NCI-H2081 treated with DMSO at 0.1 percent for 48 hours (cell line): ENCODE results near the gene ZNF185.
"Not testable (repeated sequence)": the region's sequence is repeated elsewhere in the genome, so short reads cannot be mapped to it uniquely, and the experiment has no call there.

ENCODE experiments used
- DNase-seq: peaks from one replicate; lab custom pipeline; 2025; lab: John Stamatoyannopoulos, UW

ZNF185 gene

GRCh38 chrX:152895724-152896420 lies 2.0 kb upstream of the ZNF185 start:
- no peak for DNase-seq

- no peak for DNase-seq
Observed at GRCh38 chrX:152896450-152896849, 1.4 kb upstream of the ZNF185 start.

GRCh38 chrX:152898442-152898841 lies 575 bp downstream of the ZNF185 start:
- DNase-seq, result no peak

- DNase-seq, result no peak
Observed at GRCh38 chrX:152899111-152899873, 1.4 kb downstream of the ZNF185 start.

- no peak for DNase-seq
Observed at GRCh38 chrX:152899874-152900719, 2.2 kb downstream of the ZNF185 start.

GRCh38 chrX:152900937-152901445 lies 3.1 kb downstream of the ZNF185 start:
- DNase-seq, result no peak

- no peak for DNase-seq
Observed at GRCh38 chrX:152901816-152902501, 4.1 kb downstream of the ZNF185 start.

- DNase-seq, result no peak
Observed at GRCh38 chrX:152902502-152902820, 4.6 kb downstream of the ZNF185 start.

- DNase-seq, result no peak
Observed at GRCh38 chrX:152903589-152903988, 5.7 kb downstream of the ZNF185 start.

GRCh38 chrX:152904151-152905080 lies 6.5 kb downstream of the ZNF185 start:
- no peak for DNase-seq

GRCh38 chrX:152905081-152905420 lies 7.2 kb downstream of the ZNF185 start:
- no peak for DNase-seq

- no peak for DNase-seq
Observed at GRCh38 chrX:152907084-152907651, 9.3 kb downstream of the ZNF185 start.

GRCh38 chrX:152908486-152908885 lies 10.6 kb downstream of the ZNF185 start:
- no peak for DNase-seq

- not testable (repeated sequence) for DNase-seq
Observed at GRCh38 chrX:152910018-152910417, 12.2 kb downstream of the ZNF185 start.

- DNase-seq, result no peak
Observed at GRCh38 chrX:152912106-152912505, 14.2 kb downstream of the ZNF185 start.

- no peak for DNase-seq
Observed at GRCh38 chrX:152912641-152913040, 14.8 kb downstream of the ZNF185 start.

- DNase-seq, result no peak
Observed at GRCh38 chrX:152913346-152913745, 15.5 kb downstream of the ZNF185 start.

- DNase-seq, result no peak
Observed at GRCh38 chrX:152913910-152914309, 16.0 kb downstream of the ZNF185 start.

GRCh38 chrX:152915541-152916241 lies 17.8 kb downstream of the ZNF185 start:
- DNase-seq, result no peak
